Right renal pelvis (tissue), 4 donors: ENCODE measurements around the gene LRP1. TPM values are rescaled to one million over a fixed set of nuclear protein-coding genes. Genes with fewer than 3 reads are reported as not detected.

Source experiments
- DNase-seq, 4 donors: peaks; one replicate each; pipeline ENCODE4 v3.0.0-alpha.2; 2013; ENCODE audit warnings: low read depth in 4 of 4, low spot score in 3 of 4, missing footprints in 1 of 4
- polyA plus RNA-seq, 4 donors: library from polyadenylated mRNA; unstranded; fragments of 120-200 nt; gene quantifications; one replicate each; pipeline ENCODE4 v1.2.1, GENCODE V29; 2013; ENCODE audit not compliant: insufficient read length in 4 of 4

The LRP1 gene
- polyA plus RNA-seq, 4 donors = 63.0 to 102 (median 70.6) TPM

GRCh38 chr12:57240066-57240921, 112.0 kb downstream of the LRP1 start:
- no peak for DNase-seq

GRCh38 chr12:57240926-57241401, 112.7 kb downstream of the LRP1 start:
- DNase-seq = no peak

DNA sequence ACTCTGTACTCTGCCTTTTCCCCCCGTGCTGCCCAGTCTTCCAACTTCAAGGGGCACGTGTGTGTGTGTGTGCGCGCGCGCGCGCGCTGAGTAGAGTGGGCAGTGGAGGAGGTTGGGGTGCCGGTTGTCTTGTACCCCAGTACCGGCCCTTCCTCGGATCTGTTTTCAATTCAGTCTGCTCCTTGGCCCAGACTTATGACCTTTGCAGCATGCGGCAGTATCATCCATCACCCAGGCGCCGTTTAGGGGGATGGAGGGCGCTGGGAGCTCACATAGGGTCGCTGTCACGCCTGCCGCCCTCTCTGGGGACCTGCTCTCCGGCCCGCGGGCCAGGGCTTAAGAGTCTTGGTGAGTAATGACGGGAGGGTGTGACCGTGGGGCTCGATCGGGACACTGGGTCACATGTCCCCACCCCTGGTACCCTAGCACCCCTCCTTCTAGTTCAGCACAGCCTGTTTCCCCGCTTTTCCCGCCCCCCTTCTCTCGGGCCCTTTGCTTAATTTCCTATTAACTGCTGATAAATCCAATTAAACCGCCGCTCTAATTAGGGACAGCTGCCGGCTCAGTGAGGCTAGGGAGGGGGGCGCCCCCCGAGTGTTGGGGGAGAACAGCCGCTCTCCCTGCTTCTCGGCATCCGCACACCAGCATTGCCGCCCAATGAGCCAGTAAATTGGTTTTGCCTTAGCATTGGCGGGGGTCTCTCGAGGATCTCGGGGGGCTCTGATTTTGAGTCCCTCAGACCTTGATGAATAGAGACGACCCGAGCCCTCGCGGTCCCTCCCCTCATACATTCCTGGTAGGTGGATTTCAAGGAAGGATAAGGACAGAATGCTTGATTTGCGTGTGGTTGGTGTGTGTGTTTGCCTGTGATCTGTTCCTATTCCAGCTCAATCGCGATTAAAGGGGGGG, 113.4 kb downstream of the LRP1 start:
- DNase-seq = no peak

GRCh38 chr12:57242329-57242690, 114.0 kb downstream of the LRP1 start:
- no peak for DNase-seq

GRCh38 chr12:57242691-57243454, 114.6 kb downstream of the LRP1 start:
- peak in 2 of 4 donors; percentile 77 to 81 for DNase-seq

DNA sequence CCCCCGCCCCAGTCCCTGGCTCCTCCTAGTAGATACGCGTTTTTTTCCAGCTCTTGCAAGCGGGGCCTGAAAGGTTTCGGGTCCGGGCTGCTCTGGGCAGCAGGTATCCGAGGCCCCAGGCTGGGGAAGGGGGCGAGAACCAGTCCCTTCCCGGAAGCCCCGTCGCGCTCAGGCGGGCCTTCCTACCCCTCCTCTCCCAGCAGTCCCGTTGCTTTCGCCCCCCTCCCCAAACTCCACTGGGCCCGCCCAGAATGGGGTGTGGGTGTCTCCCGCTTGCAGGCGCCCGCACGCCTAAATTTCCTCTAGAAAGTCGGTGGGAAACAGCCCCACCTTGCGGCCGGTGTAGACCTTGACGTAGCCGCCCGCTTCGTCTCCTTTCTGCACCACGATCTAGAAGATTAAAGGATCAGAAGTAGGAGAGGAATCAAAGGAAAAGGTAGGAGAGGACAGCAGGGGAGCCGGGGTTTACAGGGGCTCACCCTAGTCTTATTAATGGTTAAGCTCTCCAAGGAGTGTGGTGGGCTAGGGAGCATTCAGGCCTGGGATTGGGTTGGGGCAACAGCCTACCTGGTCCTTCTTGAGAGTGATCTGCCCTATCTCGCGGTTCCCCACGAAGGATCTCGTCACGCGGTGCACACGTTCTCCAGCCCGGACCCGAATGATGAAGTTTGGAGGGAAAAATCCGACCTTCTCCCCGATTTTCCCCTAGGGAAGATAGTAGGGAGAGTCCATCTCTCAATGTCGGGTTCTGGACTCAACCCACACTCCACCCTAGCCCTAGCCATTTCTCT, 115.4 kb downstream of the LRP1 start:
- peak in 1 of 4 donors; percentile 74 for DNase-seq

DNA sequence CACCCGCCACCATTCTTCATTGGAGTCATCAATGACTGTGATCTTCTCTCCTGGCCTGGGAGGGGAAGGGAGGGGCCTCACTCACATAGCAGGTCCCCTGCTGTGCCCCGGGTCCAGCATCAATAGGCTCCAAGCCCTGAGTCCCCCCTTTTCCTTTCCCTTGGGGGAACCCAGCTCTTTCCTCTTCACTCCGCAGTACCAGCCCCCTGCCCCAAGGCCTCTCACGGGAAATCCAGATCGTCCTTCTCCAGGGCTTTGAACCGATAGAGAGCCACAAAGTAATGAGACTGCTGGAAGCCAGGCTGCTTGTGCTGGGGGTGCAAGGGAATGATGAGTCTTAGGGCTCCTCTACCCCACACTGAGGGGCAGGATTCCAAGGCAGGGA, 116.0 kb downstream of the LRP1 start:
- DNase-seq = no peak

DNA sequence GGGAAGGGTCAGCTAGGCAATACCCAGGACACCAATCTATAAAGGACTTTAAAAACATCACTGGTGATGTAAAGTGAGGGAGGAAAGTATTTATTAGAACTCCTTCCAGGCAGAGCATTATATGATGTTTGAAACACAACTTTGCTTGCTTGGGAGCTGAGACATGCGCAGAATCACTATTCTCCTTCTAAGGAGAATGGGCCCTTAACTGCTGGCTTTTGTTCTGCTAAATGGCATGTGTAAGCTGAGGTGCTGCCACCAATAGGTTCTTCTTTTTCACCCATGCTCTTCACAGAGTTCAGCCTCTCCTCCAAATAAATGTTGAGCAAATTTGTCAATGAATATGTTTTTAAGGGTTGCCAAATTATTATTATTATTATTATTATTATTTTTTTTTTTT, 118.8 kb downstream of the LRP1 start:
- DNase-seq = no peak

GRCh38 chr12:57248934-57249742, 120.9 kb downstream of the LRP1 start:
- no peak for DNase-seq

DNA sequence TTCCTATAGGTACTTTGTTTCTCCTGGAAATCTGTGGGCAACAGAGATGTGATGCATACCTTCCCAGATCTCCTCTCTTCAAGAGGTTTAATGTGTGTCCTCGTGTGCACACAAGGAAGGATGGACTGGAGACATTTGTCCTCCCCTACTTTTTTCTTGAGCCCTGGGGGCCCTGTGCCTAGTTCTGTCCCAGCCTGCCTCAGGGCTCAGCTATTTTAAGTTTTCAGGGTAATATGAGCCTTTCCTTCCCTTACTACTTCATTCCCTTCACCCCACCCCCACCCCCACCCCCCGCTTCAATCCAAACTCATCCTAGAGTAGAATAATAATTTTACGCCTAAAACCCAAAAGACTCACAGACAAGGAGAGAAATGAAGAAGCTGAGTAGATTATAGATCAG, 122.3 kb downstream of the LRP1 start:
- DNase-seq = no peak

- DNase-seq = no peak
Observed at GRCh38 chr12:57250956-57251355, 122.7 kb downstream of the LRP1 start, which contains the start of gene STAC3. STAC3 (minus strand) TSS chr12:57251187; CDS start chr12:57249636, 1,551 bp downstream.

DNA sequence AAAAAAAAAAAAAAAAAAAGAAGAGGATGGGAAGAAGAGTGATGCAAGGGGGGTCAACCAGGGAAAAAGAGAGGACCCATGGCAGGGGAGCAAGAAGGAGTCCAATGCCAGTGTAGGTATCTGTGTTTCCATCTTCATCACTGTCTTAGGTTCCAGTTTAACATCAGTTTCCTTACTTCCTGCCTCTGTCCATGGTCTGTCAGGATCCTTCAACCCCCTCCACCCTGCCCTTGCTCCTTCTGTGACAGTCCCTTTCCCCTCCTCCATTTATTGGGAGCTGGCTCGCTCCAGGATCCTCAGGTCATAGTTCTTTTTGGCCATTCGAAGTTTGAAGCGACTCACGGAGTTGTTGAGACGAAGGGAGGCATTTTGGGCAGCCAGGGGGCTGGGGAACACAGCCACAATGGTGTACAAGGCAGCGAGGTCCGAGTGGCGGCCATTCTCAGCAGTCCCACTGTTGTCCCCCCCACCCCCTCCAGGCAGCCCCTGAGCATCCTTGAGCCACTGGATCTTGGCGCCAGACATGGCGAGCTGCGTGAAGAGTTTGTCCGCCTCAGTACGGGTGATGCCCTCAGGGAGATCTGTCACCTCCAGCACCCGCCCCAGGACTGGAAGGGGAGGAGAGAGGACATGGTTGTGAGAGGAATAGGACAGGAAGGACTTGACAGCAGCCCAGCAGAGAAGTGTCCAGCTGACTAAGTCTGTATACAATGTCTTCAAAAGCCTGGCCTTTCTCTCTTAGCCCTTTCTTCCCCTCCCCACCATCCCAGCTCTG, 126.4 kb downstream of the LRP1 start:
- DNase-seq = no peak

GRCh38 chr12:57255916-57256315, 127.6 kb downstream of the LRP1 start:
- DNase-seq = no peak

- DNase-seq = no peak
Observed at GRCh38 chr12:57258977-57259970, 131.0 kb downstream of the LRP1 start.

GRCh38 chr12:57260366-57260765, 132.1 kb downstream of the LRP1 start:
- DNase-seq = no peak

GRCh38 chr12:57261428-57261865, 133.2 kb downstream of the LRP1 start:
- no peak for DNase-seq
